SK-N-SH treated with all-trans-retinoic acid at 6 μM for 48 hours (cell line): ENCODE data around the gene SMARCC2.

Experiments
- ATAC-seq: fragments of 200-7000 bp; cut with Tn5 transposase; 3 replicates; pipeline ENCODE4 v1.9.1; 2020; ENCODE audit warnings: mild to moderate bottlenecking, moderate library complexity
- ARNTL ChIP-seq: fragments of 450-650 bp; formaldehyde crosslinking; IDR thresholded peaks from 2 replicates; pipeline ENCODE4 v1.5.0; 2020; ENCODE audit warnings: low read depth, mild to moderate bottlenecking, moderate library complexity, borderline replicate concordance
- BACH2 ChIP-seq: fragments of 250-450 bp; sonication (Bioruptor Pico); IDR thresholded peaks from 2 replicates; pipeline ENCODE4 v1.9.0; 2021; ENCODE audit warnings: mild to moderate bottlenecking, borderline replicate concordance
- CSDC2 ChIP-seq: fragments of 250-450 bp; sonication (Bioruptor Pico); IDR thresholded peaks from 2 replicates; pipeline ENCODE4 v1.5.0; 2020; ENCODE audit warnings: mild to moderate bottlenecking, moderate library complexity
- ESRRG ChIP-seq: fragments of 250-450 bp; sonication (Bioruptor Pico); IDR thresholded peaks from 2 replicates; pipeline ENCODE4 v1.6.1; 2021; ENCODE audit warnings: mild to moderate bottlenecking
- GLIS3 ChIP-seq: fragments of 250-450 bp; sonication (Bioruptor Pico); IDR thresholded peaks from 2 replicates; pipeline ENCODE4 v1.5.0; 2020; ENCODE audit warnings: mild to moderate bottlenecking, moderate library complexity
- ISL1 ChIP-seq: fragments of 250-450 bp; sonication (Bioruptor Pico); IDR thresholded peaks from 2 replicates; pipeline ENCODE4 v2.1.2; 2022; ENCODE audit warnings: mild to moderate bottlenecking, moderate library complexity
- PATZ1 ChIP-seq: fragments of 250-450 bp; sonication (Bioruptor Pico); IDR thresholded peaks from 2 replicates; pipeline ENCODE4 v1.8.0; 2020; ENCODE audit warnings: mild to moderate bottlenecking, moderate library complexity, borderline replicate concordance
- PPARA ChIP-seq: fragments of 250-450 bp; sonication (Bioruptor Pico); IDR thresholded peaks from 2 replicates; pipeline ENCODE4 v1.5.0; 2020; ENCODE audit warnings: mild to moderate bottlenecking, borderline replicate concordance
- RARB ChIP-seq: fragments of 250-450 bp; sonication (Bioruptor Pico); IDR thresholded peaks from 2 replicates; pipeline ENCODE4 v1.8.0; 2021; ENCODE audit warnings: mild to moderate bottlenecking, moderate library complexity
- SNAI2 ChIP-seq: fragments of 250-450 bp; sonication (Bioruptor Pico); IDR thresholded peaks from 2 replicates; pipeline ENCODE4 v1.5.0; 2020; ENCODE audit warnings: mild to moderate bottlenecking, moderate library complexity
- TCF4 ChIP-seq: fragments of 250-450 bp; sonication (Bioruptor Pico); IDR thresholded peaks from 2 replicates; pipeline ENCODE4 v1.8.0; 2021; ENCODE audit warnings: mild to moderate bottlenecking, moderate library complexity, borderline replicate concordance
- TOX ChIP-seq: fragments of 250-450 bp; sonication (Bioruptor Pico); IDR thresholded peaks from 2 replicates; pipeline ENCODE4 v1.8.0; 2021; ENCODE audit warnings: mild to moderate bottlenecking, moderate library complexity, borderline replicate concordance
- ZC3H10 ChIP-seq: fragments of 250-450 bp; sonication (Bioruptor Pico); IDR thresholded peaks from 2 replicates; pipeline ENCODE4 v1.5.1; 2021; ENCODE audit warnings: mild to moderate bottlenecking, moderate library complexity
- ZFP3 ChIP-seq: fragments of 250-450 bp; sonication (Bioruptor Pico); IDR thresholded peaks from 2 replicates; pipeline ENCODE4 v1.5.0; 2020; ENCODE audit warnings: mild to moderate bottlenecking, moderate library complexity
- ZFP30 ChIP-seq: fragments of 450-650 bp; formaldehyde crosslinking; IDR thresholded peaks from 2 replicates; pipeline ENCODE4 v1.5.0; 2022; ENCODE audit warnings: mild to moderate bottlenecking, moderate library complexity
- ZNF565 ChIP-seq: fragments of 450-650 bp; formaldehyde crosslinking; conservative IDR thresholded peaks from 2 replicates; pipeline ENCODE4 v1.5.0; 2020; ENCODE audit warnings: low read depth, mild to moderate bottlenecking, moderate library complexity
- ZNF70 ChIP-seq: fragments of 450-650 bp; formaldehyde crosslinking; IDR thresholded peaks from 2 replicates; pipeline ENCODE4 v1.5.0; 2020; ENCODE audit warnings: mild to moderate bottlenecking, moderate library complexity
- ZNF8 ChIP-seq: fragments of 450-650 bp; formaldehyde crosslinking; IDR thresholded peaks from 2 replicates; pipeline ENCODE4 v1.5.0; 2020; ENCODE audit warnings: mild to moderate bottlenecking, moderate library complexity
- TF ChIP-seq, protein P1 (sequence below): fragments of 250-450 bp; sonication (Bioruptor Pico); IDR thresholded peaks from 2 replicates; pipeline ENCODE4 v1.5.1; 2021; ENCODE audit warnings: mild to moderate bottlenecking, moderate library complexity
- TF ChIP-seq, protein P2 (sequence below): fragments of 250-450 bp; sonication (Bioruptor Pico); IDR thresholded peaks from 2 replicates; pipeline ENCODE4 v1.5.1; 2020; ENCODE audit warnings: low read depth, mild to moderate bottlenecking, moderate library complexity
- TF ChIP-seq, protein P3 (sequence below): fragments of 250-450 bp; sonication (Bioruptor Pico); IDR thresholded peaks from 2 replicates; pipeline ENCODE4 v1.5.0; 2020; ENCODE audit warnings: mild to moderate bottlenecking, moderate library complexity
- TF ChIP-seq, protein P4 (sequence below): fragments of 250-450 bp; sonication (Bioruptor Pico); IDR thresholded peaks from 2 replicates; pipeline ENCODE4 v1.8.0; 2021; ENCODE audit warnings: low read depth, mild to moderate bottlenecking, moderate library complexity, borderline replicate concordance

Gene SMARCC2

GRCh38 chr12:56154818-56155217 is 34.5 kb downstream of the SMARCC2 start (continued):
- TF ChIP-seq PATZ1 (CRISPR knock-in tag), result no peak

GRCh38 chr12:56154246-56154771 is 35.0 kb downstream of the SMARCC2 start:
- no peak for ATAC-seq
- TF ChIP-seq SNAI2 (CRISPR knock-in tag) (no peak), ZFP30 (CRISPR knock-in tag) (no peak), PATZ1 (CRISPR knock-in tag) (no peak), TCF4 (CRISPR knock-in tag) (no peak), ZNF70 (CRISPR knock-in tag) (no peak), ZC3H10 (CRISPR knock-in tag) (no peak), BACH2 (CRISPR knock-in tag) (no peak), ISL1 (no peak), CSDC2 (no peak), ESRRG (CRISPR knock-in tag) (no peak), PPARA (CRISPR knock-in tag) (no peak), RARB (no peak), TOX (no peak), ZNF565 (no peak), ARNTL (CRISPR knock-in tag) (no peak)
- TF ChIP-seq, protein P1, sequence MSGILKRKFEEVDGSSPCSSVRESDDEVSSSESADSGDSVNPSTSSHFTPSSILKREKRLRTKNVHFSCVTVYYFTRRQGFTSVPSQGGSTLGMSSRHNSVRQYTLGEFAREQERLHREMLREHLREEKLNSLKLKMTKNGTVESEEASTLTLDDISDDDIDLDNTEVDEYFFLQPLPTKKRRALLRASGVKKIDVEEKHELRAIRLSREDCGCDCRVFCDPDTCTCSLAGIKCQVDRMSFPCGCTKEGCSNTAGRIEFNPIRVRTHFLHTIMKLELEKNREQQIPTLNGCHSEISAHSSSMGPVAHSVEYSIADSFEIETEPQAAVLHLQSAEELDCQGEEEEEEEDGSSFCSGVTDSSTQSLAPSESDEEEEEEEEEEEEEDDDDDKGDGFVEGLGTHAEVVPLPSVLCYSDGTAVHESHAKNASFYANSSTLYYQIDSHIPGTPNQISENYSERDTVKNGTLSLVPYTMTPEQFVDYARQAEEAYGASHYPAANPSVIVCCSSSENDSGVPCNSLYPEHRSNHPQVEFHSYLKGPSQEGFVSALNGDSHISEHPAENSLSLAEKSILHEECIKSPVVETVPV, result no peak
- TF ChIP-seq, protein P2, sequence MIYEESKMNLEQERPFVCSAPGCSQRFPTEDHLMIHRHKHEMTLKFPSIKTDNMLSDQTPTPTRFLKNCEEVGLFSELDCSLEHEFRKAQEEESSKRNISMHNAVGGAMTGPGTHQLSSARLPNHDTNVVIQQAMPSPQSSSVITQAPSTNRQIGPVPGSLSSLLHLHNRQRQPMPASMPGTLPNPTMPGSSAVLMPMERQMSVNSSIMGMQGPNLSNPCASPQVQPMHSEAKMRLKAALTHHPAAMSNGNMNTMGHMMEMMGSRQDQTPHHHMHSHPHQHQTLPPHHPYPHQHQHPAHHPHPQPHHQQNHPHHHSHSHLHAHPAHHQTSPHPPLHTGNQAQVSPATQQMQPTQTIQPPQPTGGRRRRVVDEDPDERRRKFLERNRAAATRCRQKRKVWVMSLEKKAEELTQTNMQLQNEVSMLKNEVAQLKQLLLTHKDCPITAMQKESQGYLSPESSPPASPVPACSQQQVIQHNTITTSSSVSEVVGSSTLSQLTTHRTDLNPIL, result no peak
- TF ChIP-seq, all 23 proteins: peak for 0

DNA sequence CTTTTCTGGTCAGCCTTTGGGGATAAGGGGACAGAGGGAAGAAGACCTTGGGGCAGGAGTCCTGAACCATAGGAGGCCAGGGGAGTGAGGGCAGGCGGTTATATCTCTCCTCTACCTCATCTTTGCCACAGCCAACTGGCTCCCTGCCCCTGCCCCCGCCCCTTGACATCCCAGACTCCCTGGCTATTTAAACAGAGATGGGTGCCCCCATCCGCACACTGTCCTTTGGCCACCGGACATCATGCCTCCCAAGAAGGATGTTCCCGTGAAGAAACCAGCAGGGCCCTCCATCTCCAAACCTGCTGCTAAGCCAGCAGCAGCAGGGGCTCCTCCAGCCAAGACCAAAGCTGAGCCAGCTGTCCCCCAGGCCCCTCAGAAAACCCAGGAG is 35.6 kb downstream of the SMARCC2 start:
- no peak for ATAC-seq

More for the DNA sequence above, 35.6 kb downstream of the SMARCC2 start:
- TF ChIP-seq ESRRG (CRISPR knock-in tag) (no peak), ZNF8 (CRISPR knock-in tag) (no peak), ZFP30 (CRISPR knock-in tag) (no peak), GLIS3 (CRISPR knock-in tag) (no peak), ZFP3 (no peak), ARNTL (CRISPR knock-in tag) (no peak), PPARA (CRISPR knock-in tag) (no peak), ZNF70 (CRISPR knock-in tag) (no peak), RARB (no peak), CSDC2 (no peak), SNAI2 (CRISPR knock-in tag) (no peak), ISL1 (no peak), BACH2 (CRISPR knock-in tag) (no peak), PATZ1 (CRISPR knock-in tag) (no peak)
- TF ChIP-seq, protein P3, sequence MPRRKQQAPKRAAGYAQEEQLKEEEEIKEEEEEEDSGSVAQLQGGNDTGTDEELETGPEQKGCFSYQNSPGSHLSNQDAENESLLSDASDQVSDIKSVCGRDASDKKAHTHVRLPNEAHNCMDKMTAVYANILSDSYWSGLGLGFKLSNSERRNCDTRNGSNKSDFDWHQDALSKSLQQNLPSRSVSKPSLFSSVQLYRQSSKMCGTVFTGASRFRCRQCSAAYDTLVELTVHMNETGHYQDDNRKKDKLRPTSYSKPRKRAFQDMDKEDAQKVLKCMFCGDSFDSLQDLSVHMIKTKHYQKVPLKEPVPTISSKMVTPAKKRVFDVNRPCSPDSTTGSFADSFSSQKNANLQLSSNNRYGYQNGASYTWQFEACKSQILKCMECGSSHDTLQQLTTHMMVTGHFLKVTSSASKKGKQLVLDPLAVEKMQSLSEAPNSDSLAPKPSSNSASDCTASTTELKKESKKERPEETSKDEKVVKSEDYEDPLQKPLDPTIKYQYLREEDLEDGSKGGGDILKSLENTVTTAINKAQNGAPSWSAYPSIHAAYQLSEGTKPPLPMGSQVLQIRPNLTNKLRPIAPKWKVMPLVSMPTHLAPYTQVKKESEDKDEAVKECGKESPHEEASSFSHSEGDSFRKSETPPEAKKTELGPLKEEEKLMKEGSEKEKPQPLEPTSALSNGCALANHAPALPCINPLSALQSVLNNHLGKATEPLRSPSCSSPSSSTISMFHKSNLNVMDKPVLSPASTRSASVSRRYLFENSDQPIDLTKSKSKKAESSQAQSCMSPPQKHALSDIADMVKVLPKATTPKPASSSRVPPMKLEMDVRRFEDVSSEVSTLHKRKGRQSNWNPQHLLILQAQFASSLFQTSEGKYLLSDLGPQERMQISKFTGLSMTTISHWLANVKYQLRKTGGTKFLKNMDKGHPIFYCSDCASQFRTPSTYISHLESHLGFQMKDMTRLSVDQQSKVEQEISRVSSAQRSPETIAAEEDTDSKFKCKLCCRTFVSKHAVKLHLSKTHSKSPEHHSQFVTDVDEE (CRISPR knock-in tag), result no peak
- TF ChIP-seq, protein P2, result no peak
- TF ChIP-seq, protein P4, sequence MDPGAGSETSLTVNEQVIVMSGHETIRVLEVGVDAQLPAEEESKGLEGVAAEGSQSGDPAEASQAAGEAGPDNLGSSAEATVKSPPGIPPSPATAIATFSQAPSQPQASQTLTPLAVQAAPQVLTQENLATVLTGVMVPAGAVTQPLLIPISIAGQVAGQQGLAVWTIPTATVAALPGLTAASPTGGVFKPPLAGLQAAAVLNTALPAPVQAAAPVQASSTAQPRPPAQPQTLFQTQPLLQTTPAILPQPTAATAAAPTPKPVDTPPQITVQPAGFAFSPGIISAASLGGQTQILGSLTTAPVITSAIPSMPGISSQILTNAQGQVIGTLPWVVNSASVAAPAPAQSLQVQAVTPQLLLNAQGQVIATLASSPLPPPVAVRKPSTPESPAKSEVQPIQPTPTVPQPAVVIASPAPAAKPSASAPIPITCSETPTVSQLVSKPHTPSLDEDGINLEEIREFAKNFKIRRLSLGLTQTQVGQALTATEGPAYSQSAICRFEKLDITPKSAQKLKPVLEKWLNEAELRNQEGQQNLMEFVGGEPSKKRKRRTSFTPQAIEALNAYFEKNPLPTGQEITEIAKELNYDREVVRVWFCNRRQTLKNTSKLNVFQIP (CRISPR knock-in tag), result no peak
- TF ChIP-seq, all 23 proteins: peak for 0
